A673 (cell line): Measurements from ENCODE around the gene ZNF768. TPM values are rescaled to one million over a fixed set of nuclear protein-coding genes. Genes with fewer than 3 reads are reported as not detected.

ENCODE experiments used
- BruUV-seq: library from RNA; stranded (reverse); fragments of 400-500 nt; replicated peaks from 2 replicates; lab custom pipeline; 2021; lab: Mats Ljungman, UMichigan
- CTCF ChIA-PET: fragments of 300-600 bp; sonication (Branson Sonifier 250); formaldehyde crosslinking; loops from one replicate; lab custom pipeline; 2022; ENCODE audit warnings: antibody characterized with exemption; lab: Charles Lee
- POLR2A ChIA-PET: fragments of 300-600 bp; sonication (Branson Sonifier 250); formaldehyde crosslinking; loops from one replicate; lab custom pipeline; 2022; ENCODE audit warnings: antibody characterized with exemption; ENCODE audit not compliant: low non-redundant PET; lab: Charles Lee
- DNase-seq: peaks from one replicate; pipeline ENCODE4 v3.0.0-alpha.2; 2015; ENCODE audit warnings: low spot score
- H3K27ac ChIP-seq: fragments of 200-600 bp; sonication (generic); 2 replicates; pipeline ENCODE4 v1.5.1; 2016; ENCODE audit warnings: mixed run types, low read depth, mild to moderate bottlenecking, mixed read lengths, antibody characterized with exemption, low read length; ENCODE audit not compliant: poor library complexity, severe bottlenecking
- H3K27me3 ChIP-seq: fragments of 200-600 bp; sonication (generic); replicated peaks from 2 replicates; pipeline ENCODE4 v1.6.1; 2017; ENCODE audit warnings: mixed run types, low read depth, mild to moderate bottlenecking, mixed read lengths, antibody characterized with exemption, low read length; ENCODE audit not compliant: insufficient read depth, poor library complexity
- H3K36me3 ChIP-seq: fragments of 200-600 bp; sonication (generic); 2 replicates; pipeline ENCODE4 v1.6.1; 2016; ENCODE audit warnings: mixed run types, mild to moderate bottlenecking, mixed read lengths, antibody characterized with exemption, low read length; ENCODE audit not compliant: insufficient read depth, poor library complexity, severe bottlenecking
- H3K4me1 ChIP-seq: fragments of 200-600 bp; sonication (generic); 2 replicates; pipeline ENCODE4 v1.6.1; 2017; ENCODE audit warnings: mixed run types, mild to moderate bottlenecking, mixed read lengths, antibody characterized with exemption, low read length; ENCODE audit not compliant: insufficient read depth, poor library complexity, severe bottlenecking
- H3K4me3 ChIP-seq: fragments of 200-600 bp; sonication (generic); 2 replicates; pipeline ENCODE4 v1.5.1; 2016; ENCODE audit warnings: low read depth, mixed run types, mild to moderate bottlenecking, mixed read lengths, low read length; ENCODE audit not compliant: poor library complexity, severe bottlenecking
- H3K9me3 ChIP-seq: fragments of 200-600 bp; sonication (generic); 2 replicates; pipeline ENCODE4 v1.6.1; 2016; ENCODE audit warnings: mixed run types, low read depth, mild to moderate bottlenecking, mixed read lengths, antibody characterized with exemption, low read length; ENCODE audit not compliant: poor library complexity, severe bottlenecking
- EZH2 ChIP-seq: fragments of 200-600 bp; sonication (generic); IDR thresholded peaks from 2 replicates; pipeline ENCODE4 v1.6.1; 2017; ENCODE audit warnings: borderline replicate concordance, low read depth, mild to moderate bottlenecking, mixed read lengths, antibody characterized with exemption, low read length; ENCODE audit not compliant: poor library complexity, severe bottlenecking
- intact Hi-C: fragments of 100-400 bp; cut with micrococcal nuclease; formaldehyde crosslinking; loops from one replicate; pipeline ENCODE4 v1.10.0; 2022; ENCODE audit not compliant: unreplicated experiment
- total RNA-seq: library from RNA; stranded (reverse); gene quantifications from 2 replicates; pipeline ENCODE4 v1.2.3, GENCODE V29; 2021
- TF ChIP-seq, protein P1 (sequence below): fragments of 300-800, 200-600 bp; sonication (generic); conservative IDR thresholded peaks from 2 replicates; pipeline ENCODE4 v1.5.1; 2017; ENCODE audit warnings: low read depth, mild to moderate bottlenecking, antibody characterized with exemption, low read length, moderate library complexity, mixed read lengths

The ZNF768 gene
- total RNA-seq, 1 experiment from 2014 or later: 32.7 TPM

DNA sequence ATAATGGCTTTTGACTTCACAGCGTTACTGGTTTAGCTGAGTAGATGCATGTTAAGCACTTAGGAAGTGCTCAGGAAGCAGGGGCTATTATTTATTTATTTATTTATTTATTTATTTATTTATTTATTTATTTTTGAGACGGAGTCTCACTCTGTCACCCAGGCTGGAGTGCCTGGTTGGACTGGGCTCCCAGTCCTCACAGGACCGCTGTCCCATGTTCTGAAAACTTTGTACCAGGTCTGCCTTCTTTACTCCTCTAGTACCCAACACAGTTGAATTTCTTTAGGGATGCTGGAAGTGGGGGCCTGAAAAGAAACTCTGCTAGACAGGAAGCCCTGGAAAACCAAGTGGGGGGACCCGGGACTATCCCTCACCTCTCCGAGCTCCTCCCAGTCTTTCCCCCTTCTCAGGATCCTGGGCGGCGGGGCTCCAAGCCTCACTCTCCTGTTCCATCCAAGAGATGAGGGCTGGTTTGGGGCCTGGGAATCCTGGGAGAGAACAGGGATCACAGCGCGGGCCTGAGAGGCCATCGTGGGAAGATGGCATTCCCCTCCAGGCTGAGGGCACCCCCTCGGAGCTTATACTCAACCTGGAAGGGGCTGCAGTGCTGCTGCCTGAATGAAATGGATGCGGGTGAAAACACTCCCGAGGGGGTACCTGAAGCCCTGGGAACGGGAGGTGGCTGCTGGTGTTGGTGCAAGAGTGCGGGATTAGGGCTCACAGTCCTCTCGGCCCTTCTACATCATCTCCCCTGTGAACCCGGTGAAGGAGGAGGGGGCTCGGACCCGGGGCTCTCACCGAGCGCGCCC is 44.5 kb upstream of the ZNF768 start:
- POLR2A ChIA-PET: interaction anchor here (0.5 kb wide), 2 partner anchors 63 to 1005 kb away, joined by 5 read pairs; no protein-coding TSS in a partner anchor
- BruUV-seq: no TSS peak
- intact Hi-C loops: no loop called here
- DNase-seq: no peak
- H3K9me3 ChIP-seq: no peaks in the 10 kb centered on the region
- no peak for TF ChIP-seq EZH2
- TF ChIP-seq, protein P1, sequence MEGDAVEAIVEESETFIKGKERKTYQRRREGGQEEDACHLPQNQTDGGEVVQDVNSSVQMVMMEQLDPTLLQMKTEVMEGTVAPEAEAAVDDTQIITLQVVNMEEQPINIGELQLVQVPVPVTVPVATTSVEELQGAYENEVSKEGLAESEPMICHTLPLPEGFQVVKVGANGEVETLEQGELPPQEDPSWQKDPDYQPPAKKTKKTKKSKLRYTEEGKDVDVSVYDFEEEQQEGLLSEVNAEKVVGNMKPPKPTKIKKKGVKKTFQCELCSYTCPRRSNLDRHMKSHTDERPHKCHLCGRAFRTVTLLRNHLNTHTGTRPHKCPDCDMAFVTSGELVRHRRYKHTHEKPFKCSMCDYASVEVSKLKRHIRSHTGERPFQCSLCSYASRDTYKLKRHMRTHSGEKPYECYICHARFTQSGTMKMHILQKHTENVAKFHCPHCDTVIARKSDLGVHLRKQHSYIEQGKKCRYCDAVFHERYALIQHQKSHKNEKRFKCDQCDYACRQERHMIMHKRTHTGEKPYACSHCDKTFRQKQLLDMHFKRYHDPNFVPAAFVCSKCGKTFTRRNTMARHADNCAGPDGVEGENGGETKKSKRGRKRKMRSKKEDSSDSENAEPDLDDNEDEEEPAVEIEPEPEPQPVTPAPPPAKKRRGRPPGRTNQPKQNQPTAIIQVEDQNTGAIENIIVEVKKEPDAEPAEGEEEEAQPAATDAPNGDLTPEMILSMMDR: no peak
- peak overlapping the region; percentile 90 for H3K27ac ChIP-seq
- H3K4me1 ChIP-seq: peaks cover 34% of the 10 kb centered on the region
- H3K4me3 ChIP-seq: peak overlapping the region; percentile 72
- CTCF ChIA-PET: interaction anchor here (0.7 kb wide), 1 partner anchor 161 kb away, joined by 5 read pairs; no protein-coding TSS in a partner anchor
- H3K36me3 ChIP-seq: no peaks in the 10 kb centered on the region
- no peaks in the 10 kb centered on the region for H3K27me3 ChIP-seq

DNA sequence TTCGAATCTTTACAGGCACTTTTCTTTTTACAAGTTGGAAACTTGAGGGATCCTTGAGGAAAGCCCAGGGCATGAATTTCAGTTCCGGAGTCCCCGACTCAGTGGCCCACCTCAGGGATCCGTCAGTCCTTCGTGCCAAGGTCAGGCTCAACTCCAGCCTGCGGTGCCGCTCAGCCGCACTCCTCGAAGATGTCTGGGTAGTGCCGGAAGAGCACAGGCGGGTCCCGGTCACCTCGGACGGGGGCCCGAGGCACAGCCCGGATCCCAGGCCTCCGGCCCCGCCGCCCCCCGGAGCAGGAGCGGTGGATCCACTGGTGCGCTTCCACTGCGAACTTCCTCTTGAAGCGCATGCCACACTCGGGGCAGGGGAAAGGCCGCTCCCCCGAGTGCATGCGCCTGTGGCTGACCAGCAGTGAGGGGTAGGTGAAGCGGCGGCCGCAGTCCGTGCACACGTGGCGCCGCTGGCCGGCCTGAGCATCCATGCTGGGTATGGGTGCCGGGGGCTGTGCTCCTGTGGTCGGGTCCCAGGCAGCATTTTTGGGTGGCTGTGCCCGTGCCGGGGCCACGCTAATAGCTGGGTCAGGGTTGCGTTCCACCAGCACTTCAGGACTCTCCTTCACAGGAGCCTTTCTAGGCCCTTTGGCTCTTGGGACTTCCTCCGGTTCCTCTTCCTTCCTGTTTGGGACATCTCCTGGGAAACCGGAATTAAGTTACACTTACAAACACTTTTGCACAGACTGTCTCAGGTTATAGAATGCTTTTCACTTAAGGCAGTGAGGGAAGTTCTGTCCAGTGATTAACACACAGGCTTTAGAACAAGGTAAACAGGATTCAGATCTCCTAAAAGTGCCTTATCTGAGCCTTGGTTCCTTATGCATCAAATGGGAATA is 43.6 kb upstream of the ZNF768 start:
- TSS peak; percentile 38 for BruUV-seq
- no peaks in the 10 kb centered on the region for H3K27me3 ChIP-seq
- H3K4me1 ChIP-seq: peaks cover 34% of the 10 kb centered on the region
- intact Hi-C loops: no loop called here
- DNase-seq: no peak
- TF ChIP-seq, protein P1: no peak
- no peak for TF ChIP-seq EZH2
- no peaks in the 10 kb centered on the region for H3K36me3 ChIP-seq
- H3K27ac ChIP-seq: no peak overlapping the region
- ChIA-PET POLR2A (no interaction called here), CTCF (interaction anchor here (0.7 kb wide), 1 partner anchor 161 kb away, joined by 5 read pairs; no protein-coding TSS in a partner anchor)
- H3K9me3 ChIP-seq: no peaks in the 10 kb centered on the region
- H3K4me3 ChIP-seq: no peak overlapping the region

DNA sequence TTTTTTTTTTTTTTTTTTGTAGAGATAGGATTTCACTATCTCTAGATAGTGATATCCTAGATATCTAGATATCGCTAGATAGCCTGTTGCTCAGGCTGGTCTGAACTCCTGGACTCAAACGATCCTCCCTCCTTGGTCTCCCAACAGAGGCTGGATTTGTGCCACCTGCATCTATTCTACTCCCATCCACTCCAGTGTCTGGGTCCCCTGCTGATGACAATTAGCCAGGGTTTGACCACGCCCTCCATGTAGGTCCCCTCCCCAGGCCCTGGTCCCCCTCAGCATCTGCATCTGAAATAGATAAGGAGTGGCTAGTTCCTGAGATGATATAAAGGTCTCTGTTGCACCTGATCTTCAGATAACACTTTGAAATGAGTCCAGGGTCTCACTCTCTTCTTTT is 42.9 kb upstream of the ZNF768 start:
- POLR2A ChIA-PET: no interaction called here
- Histone ChIP-seq H3K27ac (no peak overlapping the region), H3K9me3 (no peaks in the 10 kb centered on the region), H3K4me3 (no peak overlapping the region), H3K27me3 (no peaks in the 10 kb centered on the region), H3K36me3 (no peaks in the 10 kb centered on the region), H3K4me1 (peaks cover 34% of the 10 kb centered on the region)
- no peak for DNase-seq
- CTCF ChIA-PET: no interaction called here
- BruUV-seq: no TSS peak
- no peak for TF ChIP-seq EZH2
- TF ChIP-seq, protein P1: no peak
- intact Hi-C loops: no loop called here
